Tibial nerve (tissue), 4 donors: Measurements from ENCODE around the gene PASD1. TPM values are rescaled to one million over a fixed set of nuclear protein-coding genes. Genes with fewer than 3 reads are reported as not detected.

Source experiments
- DNase-seq, 2 donors: peaks; one replicate each; pipeline ENCODE4 v3.0.0-alpha.2; 2019; ENCODE audit warnings: low spot score in 2 of 2
- H3K27ac ChIP-seq, 4 donors: fragments of 200-600 bp; sonication (generic) in 3 of 4; one replicate each; pipeline ENCODE4 v1.5.1; 2017 to 2019; ENCODE audit warnings: mild to moderate bottlenecking in 1 of 4
- H3K27me3 ChIP-seq, 2 donors: fragments of 200-600 bp; sonication (generic) in 1 of 2; one replicate each; pipeline versions ENCODE4 v1.5.1 to v1.6.0; 2017 to 2019
- H3K36me3 ChIP-seq, 3 donors: fragments of 200-600 bp; sonication (generic); one replicate each; pipeline ENCODE4 v1.5.1; 2018 to 2019
- H3K4me1 ChIP-seq, 4 donors: fragments of 200-600 bp; sonication (generic) in 3 of 4; one replicate each; pipeline ENCODE4 v1.5.1; 2017 to 2019
- H3K4me3 ChIP-seq, 4 donors: fragments of 200-600 bp; sonication (generic) in 3 of 4; one replicate each; pipeline ENCODE4 v1.5.1; 2017 to 2019; ENCODE audit warnings: mild to moderate bottlenecking in 1 of 4, moderate library complexity in 1 of 4
- H3K9me3 ChIP-seq, 4 donors: fragments of 200-600 bp; sonication (generic) in 3 of 4; one replicate each; pipeline ENCODE4 v1.5.1; 2017 to 2019
- EP300 ChIP-seq, 2 donors: sonication (generic); formaldehyde crosslinking; IDR thresholded peaks; one replicate each; pipeline ENCODE4 v1.6.1; 2017; ENCODE audit warnings: antibody characterized with exemption in 2 of 2, mild to moderate bottlenecking in 1 of 2
- POLR2A ChIP-seq, 2 donors: fragments of 450-650 bp; IDR thresholded peaks; one replicate each; pipeline ENCODE4 v1.6.1; 2017; ENCODE audit warnings: antibody characterized with exemption in 2 of 2, mild to moderate bottlenecking in 2 of 2, moderate library complexity in 2 of 2
- WGBS, 2 donors: methylation state at CpG; one replicate each; pipeline ENCODE4 v1.1.5; 2018; 5-methylcytosine and 5-hydroxymethylcytosine counted together
- total RNA-seq, 4 donors: library from RNA; depleted of rRNA; stranded (reverse); fragments of >200 nt; gene quantifications; one replicate each; pipeline ENCODE4 v1.1.0, GENCODE V29; 2016
- TF ChIP-seq, protein P1 (sequence below), 5 experiments: fragments of 200-600 bp in 3 of 5; fragments of 450-650 bp in 2 of 5; sonication (generic) in 3 of 5; IDR thresholded peaks; one replicate each; pipeline ENCODE4 v1.5.1; 2016 to 2019; ENCODE audit warnings: antibody characterized with exemption in 5 of 5, mild to moderate bottlenecking in 3 of 5, moderate library complexity in 2 of 5

The PASD1 gene
- total RNA-seq, 4 donors from 2014 or later, result not detected

DNA sequence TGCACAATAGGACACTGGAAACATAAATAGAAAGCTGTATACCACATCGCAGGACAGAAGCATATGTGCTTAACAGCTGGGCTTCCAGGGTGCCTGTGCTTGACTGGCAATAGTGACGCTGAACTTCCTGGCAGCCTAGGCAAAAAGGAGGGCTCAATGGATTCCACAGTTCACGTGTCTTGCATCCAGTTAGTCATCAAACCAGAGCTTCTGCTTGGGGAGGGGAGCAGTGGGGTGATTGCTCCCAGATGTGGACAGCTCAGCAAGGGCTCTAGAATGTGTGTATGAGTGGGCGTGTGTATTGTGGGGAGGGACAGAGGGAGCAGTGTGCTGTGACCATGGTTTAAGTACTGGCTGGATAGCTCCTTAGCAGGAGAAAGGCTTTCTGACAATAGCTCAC lies 134.0 kb downstream of the PASD1 start:
- H3K9me3 ChIP-seq, result no peaks in the 10 kb centered on the region

DNA sequence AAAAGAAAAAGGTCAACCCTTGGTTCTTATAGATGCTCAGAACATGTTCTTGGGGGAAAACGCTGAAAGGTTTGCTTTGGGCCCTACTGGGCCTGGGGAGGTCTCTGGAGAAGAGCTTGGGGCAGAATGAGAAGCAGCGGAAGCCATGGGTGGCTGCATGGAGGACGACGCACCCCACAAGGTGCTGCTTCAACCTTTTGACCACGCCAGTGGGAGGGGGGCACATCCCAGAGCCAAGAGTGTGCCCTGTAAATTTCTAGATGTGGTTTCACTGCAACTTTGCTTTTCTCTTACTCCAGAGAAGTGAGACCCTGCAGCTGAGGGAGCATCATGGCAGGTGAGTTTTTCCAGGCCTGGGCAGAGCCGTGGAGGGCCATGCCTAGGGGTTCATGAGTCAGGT lies 135.0 kb downstream of the PASD1 start:
- Histone ChIP-seq H3K27ac (no peak overlapping the region), H3K36me3 (no peaks in the 10 kb centered on the region), H3K4me1 (peaks cover 0 to 4% (median 0%) of the 10 kb centered on the region in 4 donors), H3K27me3 (peaks cover 0 to 9% of the 10 kb centered on the region in 2 donors), H3K9me3 (no peaks in the 10 kb centered on the region), H3K4me3 (no peak overlapping the region)
- no peak for DNase-seq
- 67 to 96% methylated on average over 5 to 6 of the region's 6 CpGs for WGBS, 2 donors
- TF ChIP-seq POLR2A (IDR thresholded peaks at IDR 0.05) (no peak), EP300 (IDR thresholded peaks at IDR 0.05) (no peak)
- TF ChIP-seq, protein P1, sequence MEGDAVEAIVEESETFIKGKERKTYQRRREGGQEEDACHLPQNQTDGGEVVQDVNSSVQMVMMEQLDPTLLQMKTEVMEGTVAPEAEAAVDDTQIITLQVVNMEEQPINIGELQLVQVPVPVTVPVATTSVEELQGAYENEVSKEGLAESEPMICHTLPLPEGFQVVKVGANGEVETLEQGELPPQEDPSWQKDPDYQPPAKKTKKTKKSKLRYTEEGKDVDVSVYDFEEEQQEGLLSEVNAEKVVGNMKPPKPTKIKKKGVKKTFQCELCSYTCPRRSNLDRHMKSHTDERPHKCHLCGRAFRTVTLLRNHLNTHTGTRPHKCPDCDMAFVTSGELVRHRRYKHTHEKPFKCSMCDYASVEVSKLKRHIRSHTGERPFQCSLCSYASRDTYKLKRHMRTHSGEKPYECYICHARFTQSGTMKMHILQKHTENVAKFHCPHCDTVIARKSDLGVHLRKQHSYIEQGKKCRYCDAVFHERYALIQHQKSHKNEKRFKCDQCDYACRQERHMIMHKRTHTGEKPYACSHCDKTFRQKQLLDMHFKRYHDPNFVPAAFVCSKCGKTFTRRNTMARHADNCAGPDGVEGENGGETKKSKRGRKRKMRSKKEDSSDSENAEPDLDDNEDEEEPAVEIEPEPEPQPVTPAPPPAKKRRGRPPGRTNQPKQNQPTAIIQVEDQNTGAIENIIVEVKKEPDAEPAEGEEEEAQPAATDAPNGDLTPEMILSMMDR (IDR thresholded peaks at IDR 0.05), result no peak

More for the DNA sequence above, 134.0 kb downstream of the PASD1 start:
- Histone ChIP-seq H3K4me3 (no peak overlapping the region), H3K27ac (peak overlapping the region in 2 of 4 donors; percentile 62 to 74), H3K36me3 (no peaks in the 10 kb centered on the region), H3K4me1 (no peaks in the 10 kb centered on the region), H3K27me3 (peaks cover 0 to 9% of the 10 kb centered on the region in 2 donors)
- TF ChIP-seq, protein P1 (IDR thresholded peaks at IDR 0.05), result no peak
- peak in 1 of 2 donors; percentile 21 for TF ChIP-seq EP300 (IDR thresholded peaks at IDR 0.05)
- TF ChIP-seq POLR2A (IDR thresholded peaks at IDR 0.05), result no peak
- WGBS, 2 donors, result 15 to 43% methylated on average over 2 to 4 of the region's 4 CpGs
- peak; percentile 14 to 44 for DNase-seq

DNA sequence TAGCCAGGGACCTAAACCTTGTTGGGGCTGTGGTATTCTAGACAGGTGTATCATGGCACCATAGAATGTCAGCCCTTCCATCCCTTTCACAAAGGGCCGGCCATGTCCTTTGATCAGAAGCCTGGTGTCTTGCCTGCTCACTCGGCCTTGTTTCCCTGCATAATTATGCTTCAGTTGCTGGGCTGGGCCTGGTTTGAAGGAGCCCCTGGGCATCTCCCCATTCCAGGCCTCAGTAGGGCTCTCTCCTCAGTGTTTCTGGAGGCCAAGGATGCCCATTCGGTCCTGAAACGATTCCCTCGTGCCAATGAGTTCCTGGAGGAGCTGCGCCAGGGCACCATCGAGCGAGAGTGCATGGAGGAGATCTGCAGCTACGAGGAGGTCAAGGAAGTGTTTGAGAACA lies 136.3 kb downstream of the PASD1 start:
- H3K4me1 ChIP-seq, result peaks cover 0 to 8% (median 0%) of the 10 kb centered on the region in 4 donors
- TF ChIP-seq POLR2A (IDR thresholded peaks at IDR 0.05), result no peak
- no peak for TF ChIP-seq EP300 (IDR thresholded peaks at IDR 0.05)
- TF ChIP-seq, protein P1 (IDR thresholded peaks at IDR 0.05), result no peak
- no peak overlapping the region for H3K4me3 ChIP-seq
- peaks cover 0 to 9% of the 10 kb centered on the region in 2 donors for H3K27me3 ChIP-seq
- WGBS, 2 donors, result 82 to 95% methylated on average over 6 to 9 of the region's 9 CpGs
- H3K36me3 ChIP-seq, result no peaks in the 10 kb centered on the region
- no peak overlapping the region for H3K27ac ChIP-seq
- no peak for DNase-seq
- no peaks in the 10 kb centered on the region for H3K9me3 ChIP-seq

DNA sequence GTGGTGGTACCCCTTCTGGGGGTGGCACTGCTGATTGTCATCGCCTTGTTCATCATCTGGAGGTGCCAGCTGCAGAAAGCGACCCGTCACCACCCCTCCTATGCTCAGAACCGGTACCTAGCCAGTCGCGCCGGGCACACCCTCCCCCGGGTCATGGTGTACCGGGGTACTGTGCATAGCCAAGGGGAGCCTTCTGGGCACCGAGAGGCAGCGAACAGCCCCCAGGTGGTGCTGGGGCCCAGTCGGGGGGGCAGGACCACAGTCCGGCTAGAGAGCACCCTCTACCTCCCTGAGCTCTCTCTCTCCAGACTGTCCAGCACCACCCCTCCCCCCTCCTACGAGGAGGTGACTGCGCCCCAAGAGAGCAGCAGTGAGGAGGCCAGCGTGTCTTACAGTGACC lies 137.1 kb downstream of the PASD1 start:
- WGBS, 2 donors, result 81 to 88% methylated on average over 3 to 14 of the region's 16 CpGs
- H3K27me3 ChIP-seq, result peaks cover 0 to 4% of the 10 kb centered on the region in 2 donors
- TF ChIP-seq EP300 (IDR thresholded peaks at IDR 0.05) (no peak), POLR2A (IDR thresholded peaks at IDR 0.05) (no peak)
- TF ChIP-seq, protein P1 (IDR thresholded peaks at IDR 0.05), result no peak
- no peak overlapping the region for H3K4me3 ChIP-seq
- no peaks in the 10 kb centered on the region for H3K9me3 ChIP-seq
- peaks cover 0 to 8% (median 0%) of the 10 kb centered on the region in 4 donors for H3K4me1 ChIP-seq
- no peak for DNase-seq
- no peaks in the 10 kb centered on the region for H3K36me3 ChIP-seq
- no peak overlapping the region for H3K27ac ChIP-seq

DNA sequence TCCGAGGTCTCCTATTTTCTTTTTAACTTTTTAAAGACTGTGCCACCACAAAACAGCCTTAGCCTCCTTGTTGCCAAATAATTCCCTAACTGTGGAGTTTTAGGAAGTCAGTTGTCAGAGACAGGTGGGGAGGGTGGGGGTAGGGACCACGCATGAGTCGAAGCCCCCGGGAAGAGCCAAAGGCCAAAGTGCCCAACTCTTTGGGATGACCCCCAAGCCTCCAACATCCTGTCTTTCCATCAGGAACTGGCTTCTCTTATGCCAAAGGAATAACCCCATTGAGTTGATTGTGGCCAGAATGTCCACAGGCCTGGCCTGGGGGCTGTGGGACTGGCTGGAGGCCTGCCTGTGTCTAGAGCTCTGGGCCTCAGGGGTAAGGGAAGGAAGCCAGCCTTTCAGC lies 137.6 kb downstream of the PASD1 start:
- Histone ChIP-seq H3K4me3 (no peak overlapping the region), H3K36me3 (no peaks in the 10 kb centered on the region), H3K27me3 (no peaks in the 10 kb centered on the region), H3K27ac (peak overlapping the region in 1 of 4 donors; percentile 24), H3K4me1 (peaks cover 0 to 8% (median 0%) of the 10 kb centered on the region in 4 donors), H3K9me3 (no peaks in the 10 kb centered on the region)
- WGBS, 2 donors, result 93% methylated on average over 4 of the region's 4 CpGs
- no peak for DNase-seq
- TF ChIP-seq, protein P1 (IDR thresholded peaks at IDR 0.05), result no peak
- TF ChIP-seq POLR2A (IDR thresholded peaks at IDR 0.05) (no peak), EP300 (IDR thresholded peaks at IDR 0.05) (no peak)
